Measurements from ENCODE around the gene RPS16.

Gene RPS16

GRCh38 chr19:39406656-39407409, 28.9 kb downstream of the RPS16 start, which contains the start of gene ZFP36:
Gene ZFP36, plus strand, starts transcription at chr19:39406847. Its CDS starts 58 bp downstream, at chr19:39406905.
- peak; percentile 80 to 88 (median 84) for DNase-seq

GRCh38 chr19:39405958-39406655, 29.6 kb downstream of the RPS16 start:
- DNase-seq: peak; percentile 71 to 89 (median 80)

GRCh38 chr19:39405261-39405957, 30.3 kb downstream of the RPS16 start:
- no peak for DNase-seq

GRCh38 chr19:39403331-39404312, 32.1 kb downstream of the RPS16 start:
- DNase-seq: peak; percentile 94 to 95 (median 94)

- DNase-seq: peak; percentile 61 to 81 (median 70)
These were observed 33.1 kb downstream of the RPS16 start for GRCh38 chr19:39402346-39403300.

DNA sequence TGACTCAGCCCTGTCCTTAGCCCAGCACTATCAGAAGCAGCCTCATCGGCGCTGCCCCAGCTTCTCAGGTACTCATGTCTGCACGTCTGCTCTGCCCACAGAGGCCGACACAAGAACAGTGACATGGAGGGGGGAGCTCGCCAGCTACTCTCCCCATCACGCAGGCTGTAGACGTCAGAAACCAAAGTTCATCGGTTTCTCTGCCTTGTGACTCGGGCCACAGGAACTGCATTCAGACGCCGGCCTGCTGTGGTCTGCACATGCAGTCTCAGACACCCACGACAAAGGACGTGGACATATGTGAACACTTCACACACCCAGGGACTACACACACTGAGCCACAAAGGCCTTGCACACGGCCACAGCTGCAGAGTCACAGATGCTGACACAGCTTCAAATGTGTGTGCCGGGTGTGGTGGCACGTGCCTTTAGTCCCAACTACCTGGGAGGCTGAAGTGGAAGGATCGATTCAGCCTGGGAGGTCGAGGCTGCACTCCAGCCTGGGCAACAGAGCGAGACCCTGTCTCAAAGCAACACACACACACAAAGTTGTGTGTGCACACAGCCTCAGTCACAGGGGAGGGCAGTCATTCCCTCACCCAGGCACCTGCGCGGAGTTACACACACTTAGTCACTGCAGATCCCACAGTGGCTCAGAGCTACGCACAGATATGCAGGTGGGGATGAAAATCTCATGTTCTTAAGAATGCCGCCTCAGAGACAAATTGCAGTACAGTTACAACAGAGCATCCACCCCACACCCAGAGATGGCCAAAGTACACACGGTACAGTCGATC, 34.0 kb downstream of the RPS16 start:
- DNase-seq: peak; percentile 53 to 64 (median 64)

DNA sequence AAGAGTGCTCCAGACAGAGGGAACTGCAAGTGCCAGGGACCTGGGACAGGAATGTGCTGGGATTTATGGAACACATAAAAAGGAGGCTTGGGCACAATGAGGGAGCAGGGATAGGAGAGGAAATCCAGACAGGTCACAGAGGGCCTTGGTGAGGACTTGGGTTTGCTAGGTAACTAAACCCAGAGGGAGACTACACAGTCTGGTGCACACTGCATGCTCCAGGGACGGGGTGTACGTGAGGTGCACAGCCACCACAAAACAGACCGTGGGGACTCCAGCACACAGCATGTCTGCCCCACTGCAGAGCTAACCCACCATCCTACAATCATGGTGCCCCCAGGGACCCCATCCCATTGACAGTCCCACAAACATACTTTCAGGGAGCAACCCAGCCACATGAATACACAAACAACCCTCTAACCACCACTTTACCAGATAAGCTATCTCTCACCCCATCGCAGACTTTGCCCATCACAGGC, 34.6 kb downstream of the RPS16 start:
- DNase-seq: no peak

DNA sequence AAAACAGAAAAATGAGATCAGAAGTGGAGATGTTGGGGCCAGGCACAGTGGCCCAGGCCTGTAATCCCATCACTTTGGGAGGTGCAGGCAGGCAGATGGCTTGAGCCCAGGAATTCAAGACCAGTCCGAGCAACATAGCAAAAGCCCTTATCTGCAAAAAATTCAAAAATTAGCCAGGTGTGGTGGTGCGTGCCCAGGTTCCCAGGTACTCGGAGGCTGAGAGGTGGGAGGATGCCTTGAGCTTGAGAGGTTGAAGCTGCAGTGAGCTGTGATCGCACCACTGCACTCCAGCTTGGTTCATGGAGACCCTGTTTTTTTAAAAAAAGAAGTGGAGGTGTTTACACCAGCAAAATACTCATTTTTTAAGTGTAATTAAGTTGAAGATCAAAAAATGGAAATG, 35.7 kb downstream of the RPS16 start:
- DNase-seq: no peak

DNA sequence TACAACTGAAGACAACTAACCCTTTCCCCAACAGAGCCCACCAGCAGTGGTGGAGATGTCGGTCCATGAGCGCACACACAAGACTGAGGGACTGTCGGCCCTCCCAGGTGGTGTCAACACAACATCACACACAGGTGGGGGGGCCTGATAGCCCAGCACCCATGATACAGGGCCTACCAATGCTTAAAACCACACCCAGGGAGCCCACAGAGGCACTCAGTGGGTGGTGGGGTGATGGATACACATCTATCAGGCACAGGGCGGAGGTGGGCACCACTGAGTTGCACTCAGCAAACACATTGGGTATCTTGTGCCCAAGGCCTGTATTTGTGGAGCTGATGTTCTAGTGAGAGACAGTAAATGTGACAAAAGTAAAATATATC, 36.1 kb downstream of the RPS16 start:
- DNase-seq: no peak

DNA sequence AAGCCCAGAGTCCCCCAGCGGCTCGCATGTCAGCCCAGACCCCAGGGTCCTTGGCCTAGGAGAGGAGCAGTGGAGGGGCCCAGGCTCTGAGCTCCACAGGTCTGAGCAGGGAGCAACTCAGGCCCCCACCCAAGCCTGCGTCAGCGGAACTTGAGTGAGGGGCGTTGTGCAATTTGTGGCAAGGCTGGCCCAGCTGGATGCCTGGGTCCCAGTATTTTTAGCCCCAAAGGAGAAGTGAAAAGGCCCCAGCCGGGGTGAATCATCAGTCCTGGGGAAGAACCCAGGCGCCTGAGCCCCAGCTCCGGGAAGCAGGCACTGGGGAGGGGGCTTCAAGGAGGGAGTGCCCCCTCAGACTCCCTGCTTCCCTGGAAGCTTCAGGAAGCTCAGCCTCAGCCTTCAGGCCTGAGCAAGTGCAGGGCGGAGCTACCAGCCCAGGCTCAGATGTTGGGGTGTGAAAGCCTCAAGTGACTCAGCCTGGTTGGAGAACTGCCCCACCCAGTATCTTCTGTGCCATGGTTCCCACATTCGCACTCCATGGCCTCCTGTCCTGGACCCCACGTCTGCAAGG, 37.4 kb downstream of the RPS16 start:
- no peak for DNase-seq

GRCh38 chr19:39397360-39398296, 38.1 kb downstream of the RPS16 start:
- peak; percentile 89 to 96 (median 89) for DNase-seq

DNA sequence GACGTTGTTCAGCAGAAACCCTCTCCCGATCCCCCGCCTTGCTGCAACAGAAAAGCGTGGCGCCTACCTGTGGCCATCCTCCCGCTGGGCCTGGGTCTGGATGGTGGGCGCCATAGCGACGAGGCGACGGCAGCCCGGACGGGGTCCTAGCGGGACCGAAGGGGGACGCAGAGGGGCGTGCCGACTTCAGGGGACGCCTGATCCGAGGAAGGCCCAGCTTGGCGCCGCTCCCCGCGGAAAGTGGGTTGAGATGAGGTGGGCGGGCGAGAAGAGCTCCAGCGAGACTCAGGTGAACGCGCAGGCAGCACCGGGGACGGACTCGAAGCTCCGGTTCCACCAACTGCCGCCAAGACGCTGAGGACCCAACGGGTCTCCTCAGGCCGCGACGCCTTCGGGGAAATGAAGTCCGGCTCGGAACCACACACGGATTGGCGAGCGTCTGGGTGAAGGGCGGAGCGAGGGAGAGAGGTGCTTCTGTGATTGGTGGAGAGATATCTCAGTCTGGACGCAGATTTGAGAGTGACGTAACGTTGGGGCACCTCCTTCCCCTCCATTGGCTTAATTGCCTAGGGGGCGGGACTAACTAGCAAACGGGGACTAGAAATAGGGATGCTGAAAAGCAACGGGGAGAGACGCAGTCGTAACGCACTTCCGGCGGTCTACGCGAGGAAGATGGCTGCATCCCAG, 44.9 kb downstream of the RPS16 start, which contains the start of the genes MED29 and PAF1:
Gene MED29, plus strand, starts transcription at position 628 of the 687 bp plus-strand sequence. Its CDS starts 45 bp downstream, at position 673.
Gene PAF1, minus strand, starts transcription at position 356 of the 687 bp plus-strand sequence. Its CDS starts 242 bp downstream, at position 114.
- peak; percentile 80 to 91 (median 88) for DNase-seq

- no peak for DNase-seq
These were observed 45.3 kb downstream of the RPS16 start for GRCh38 chr19:39390451-39390750.

GRCh38 chr19:39389631-39390414, 45.9 kb downstream of the RPS16 start:
- no peak for DNase-seq

GRCh38 chr19:39388657-39389056, 47.1 kb downstream of the RPS16 start:
- DNase-seq: no peak

DNA sequence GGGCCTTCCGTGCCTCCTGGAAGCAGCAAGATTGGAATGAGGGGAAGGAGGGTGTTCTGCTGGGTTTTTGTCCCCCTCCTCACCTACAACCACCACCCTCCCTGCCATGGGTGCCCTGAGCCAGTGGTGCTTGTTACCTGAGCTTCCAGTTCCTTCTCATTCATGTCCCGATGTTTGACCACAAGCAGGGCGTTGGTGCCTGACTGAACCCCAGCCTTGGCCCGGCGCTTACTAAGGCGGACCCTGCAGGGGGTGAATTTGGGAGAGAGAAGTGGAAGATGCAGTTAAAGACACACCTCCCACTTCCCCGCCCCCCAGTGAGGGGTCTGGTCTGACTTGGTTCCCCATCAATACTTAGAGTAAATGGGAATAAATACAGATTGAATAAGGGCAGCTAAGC, 49.2 kb downstream of the RPS16 start:
- no peak for DNase-seq
